ENCODE measurements around the gene GRIN1.
A peak's percentile ranks its signal among the peaks of the same experiment; 100 is the strongest.

The GRIN1 gene

GRCh38 chr9:137185921-137186320 lies 47.0 kb downstream of the GRIN1 start:
- no peak for DNase-seq
- intact Hi-C loops (cut with DNase I; ENCODE audit: low total_unique reads), result loop anchor here (5.0 kb wide), 1 partner anchor 36 kb away; the partner anchor contains the start of gene RNF208
- H3K27ac ChIP-seq, result no peak overlapping the region
- peaks cover 54 to 72% (median 67%) of the 10 kb centered on the region in 3 donors for H3K36me3 ChIP-seq
- H3K27me3 ChIP-seq, result no peaks in the 10 kb centered on the region
- H3K9me3 ChIP-seq, result no peaks in the 10 kb centered on the region
- H3K4me1 ChIP-seq, result peaks cover 16 to 51% (median 40%) of the 10 kb centered on the region in 4 donors
- no peak overlapping the region for H3K4me3 ChIP-seq
- no peak for TF ChIP-seq CTCF (IDR thresholded peaks at IDR 0.05)

- Histone ChIP-seq H3K27ac (no peak overlapping the region), H3K36me3 (peaks cover 50 to 72% (median 67%) of the 10 kb centered on the region in 3 donors), H3K4me3 (peak overlapping the region in 1 of 2 donors; percentile 91), H3K9me3 (no peaks in the 10 kb centered on the region), H3K27me3 (no peaks in the 10 kb centered on the region), H3K4me1 (peaks cover 16 to 51% (median 40%) of the 10 kb centered on the region in 4 donors)
- intact Hi-C loops (cut with DNase I; ENCODE audit: low total_unique reads), result loop anchor here (5.0 kb wide), 1 partner anchor 36 kb away; the partner anchor contains the start of gene RNF208
- no peak for DNase-seq
- TF ChIP-seq CTCF (IDR thresholded peaks at IDR 0.05), result no peak
Measured at GRCh38 chr9:137186385-137186784, 47.4 kb downstream of the GRIN1 start.

GRCh38 chr9:137187386-137187785 lies 48.4 kb downstream of the GRIN1 start:
- H3K27me3 ChIP-seq, result no peaks in the 10 kb centered on the region
- H3K36me3 ChIP-seq, result peaks cover 42 to 72% (median 62%) of the 10 kb centered on the region in 3 donors
- no peak for DNase-seq
- H3K9me3 ChIP-seq, result no peaks in the 10 kb centered on the region
- peaks cover 16 to 51% (median 40%) of the 10 kb centered on the region in 4 donors for H3K4me1 ChIP-seq
- intact Hi-C loops (cut with DNase I; ENCODE audit: low total_unique reads), result loop anchor here (5.0 kb wide), 1 partner anchor 35 kb away; the partner anchor contains the start of gene RNF208
- peak overlapping the region; percentile 86 to 91 for H3K4me3 ChIP-seq
- no peak overlapping the region for H3K27ac ChIP-seq
- TF ChIP-seq CTCF (IDR thresholded peaks at IDR 0.05), result no peak

GRCh38 chr9:137188086-137188489 lies 49.1 kb downstream of the GRIN1 start:
- H3K27ac ChIP-seq, result peak overlapping the region; percentile 84 to 90
- H3K9me3 ChIP-seq, result no peaks in the 10 kb centered on the region
- no peaks in the 10 kb centered on the region for H3K27me3 ChIP-seq
- H3K36me3 ChIP-seq, result peaks cover 35 to 67% (median 55%) of the 10 kb centered on the region in 3 donors
- H3K4me3 ChIP-seq, result peak overlapping the region; percentile 86 to 91
- intact Hi-C loops (cut with DNase I; ENCODE audit: low total_unique reads), result loop anchor here (5.0 kb wide), 1 partner anchor 34 kb away; the partner anchor contains the start of gene RNF208
- H3K4me1 ChIP-seq, result peaks cover 16 to 51% (median 40%) of the 10 kb centered on the region in 4 donors
- no peak for TF ChIP-seq CTCF (IDR thresholded peaks at IDR 0.05)
- no peak for DNase-seq

GRCh38 chr9:137188490-137189296 lies 49.7 kb downstream of the GRIN1 start, which contains the start of the genes ANAPC2 and SSNA1:
ANAPC2 (minus strand) TSS chr9:137188560; CDS start chr9:137188532, 28 bp downstream.
SSNA1 (plus strand) TSS chr9:137188676; CDS start chr9:137188727, 51 bp downstream.
- Histone ChIP-seq H3K27me3 (no peaks in the 10 kb centered on the region), H3K4me3 (peak within 1 kb of the TSS; percentile 86 to 91), H3K27ac (peak within 1 kb of the TSS; percentile 84 to 90), H3K9me3 (no peaks in the 10 kb centered on the region), H3K4me1 (peaks cover 16 to 52% (median 40%) of the 10 kb centered on the region in 4 donors), H3K36me3 (peaks cover 29 to 61% (median 49%) of the 10 kb centered on the region in 3 donors)
- TF ChIP-seq CTCF (IDR thresholded peaks at IDR 0.05), result peak; percentile 13 to 16
- intact Hi-C loops (cut with DNase I; ENCODE audit: low total_unique reads), result loop anchor here (5.0 kb wide), 1 partner anchor 34 kb away; the partner anchor contains the start of gene RNF208
- peak; percentile 88 to 94 for DNase-seq

Data from tibial artery (tissue), 4 donors.